Stimulated activated naive CD4-positive, alpha-beta T cell treated with Interleukin-2 at 50 U/mL for 16 hours (primary cell): ENCODE data around the gene CCDC138.

Source experiments
- DNase-seq: peaks from one replicate; lab custom pipeline; 2025; lab: John Stamatoyannopoulos, UW

CCDC138 gene

GRCh38 chr2:108829578-108830310, 43.2 kb downstream of the CCDC138 start:
- no peak for DNase-seq

GRCh38 chr2:108833219-108833618, 46.6 kb downstream of the CCDC138 start:
- no peak for DNase-seq

DNA sequence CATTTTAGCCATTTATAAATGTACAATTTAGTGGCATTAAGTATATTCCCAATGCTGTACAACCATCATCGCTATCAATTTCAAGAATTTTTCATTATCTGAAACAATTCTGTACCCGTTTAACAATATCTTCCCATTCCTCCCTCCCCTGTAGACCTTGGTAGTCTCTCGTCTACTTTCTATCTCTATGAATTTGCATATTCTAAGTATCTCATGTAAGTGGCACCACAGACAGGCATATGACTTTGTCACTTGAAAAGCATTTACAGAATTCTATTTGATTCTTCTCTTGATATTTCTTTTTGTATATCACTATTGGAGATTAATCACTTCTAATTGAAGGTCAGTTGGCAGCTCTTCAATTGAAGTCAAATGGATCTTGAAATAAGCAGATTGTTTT, 48.0 kb downstream of the CCDC138 start:
- DNase-seq, result no peak

DNA sequence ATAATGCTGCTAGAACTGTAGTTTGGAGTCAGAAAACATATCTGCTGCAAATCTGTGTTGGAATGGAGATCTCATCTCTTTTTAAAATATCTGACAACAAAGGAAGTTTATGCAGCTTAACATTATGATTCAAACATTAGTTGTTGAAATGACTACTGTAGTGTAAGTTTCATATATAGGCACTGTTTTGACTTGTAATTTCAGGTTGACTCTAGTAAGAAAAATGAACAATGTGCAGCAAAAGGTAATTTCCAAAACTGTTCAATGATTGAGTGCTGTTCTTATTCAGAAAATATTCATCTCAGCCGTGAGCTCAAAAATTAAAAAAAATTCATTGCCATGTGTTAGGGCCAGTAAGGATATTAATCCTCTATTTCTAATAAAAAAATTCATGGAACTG, 48.5 kb downstream of the CCDC138 start:
- DNase-seq, result no peak

DNA sequence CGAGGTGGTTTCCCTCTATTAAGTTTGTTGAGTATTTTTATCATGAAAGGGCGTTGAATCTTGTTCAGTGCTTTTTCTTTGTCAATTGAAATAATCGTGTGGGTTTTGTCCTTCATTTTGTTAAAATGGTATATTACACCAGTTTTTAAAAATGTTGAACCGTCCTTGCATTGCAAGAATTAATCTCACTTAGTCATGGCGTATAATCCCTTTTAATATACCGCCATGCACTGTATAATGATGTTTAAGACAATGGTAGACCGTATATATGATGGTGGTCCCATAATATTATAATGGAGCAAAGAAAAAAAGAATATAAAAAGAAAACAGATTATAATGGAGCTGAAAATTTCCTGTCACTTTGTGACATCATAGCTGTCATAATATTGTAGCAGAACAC, 50.6 kb downstream of the CCDC138 start:
- DNase-seq, result no peak

- no peak for DNase-seq
Observed at GRCh38 chr2:108841506-108841905, 54.9 kb downstream of the CCDC138 start.

GRCh38 chr2:108845923-108846322, 59.4 kb downstream of the CCDC138 start:
- no peak for DNase-seq

- DNase-seq, result no peak
Observed at GRCh38 chr2:108847000-108847399, 60.4 kb downstream of the CCDC138 start.

GRCh38 chr2:108852375-108852774, 65.8 kb downstream of the CCDC138 start:
- DNase-seq, result no peak

- no peak for DNase-seq
Observed at GRCh38 chr2:108853421-108853820, 66.8 kb downstream of the CCDC138 start.

GRCh38 chr2:108854484-108854883, 67.9 kb downstream of the CCDC138 start:
- DNase-seq, result no peak

DNA sequence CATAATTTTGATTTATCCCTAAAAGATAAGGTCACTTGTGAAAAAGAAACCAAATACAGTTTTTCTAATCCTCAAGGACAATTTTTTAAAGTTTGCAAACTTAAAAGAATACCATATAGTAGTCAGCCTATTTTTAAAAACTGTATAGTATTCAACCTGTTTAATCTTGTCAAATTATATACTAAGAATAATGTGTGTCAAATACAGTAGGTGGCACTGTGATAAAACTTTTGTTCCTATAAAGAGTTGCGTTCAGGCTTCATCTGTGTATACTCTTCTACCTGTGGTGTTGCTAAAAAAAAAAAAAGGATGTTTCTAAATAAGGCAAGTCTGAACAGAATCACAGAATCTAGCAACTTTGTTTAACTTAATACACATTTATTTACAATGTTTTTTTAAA, 68.6 kb downstream of the CCDC138 start:
- DNase-seq, result no peak

GRCh38 chr2:108858894-108859293, 72.3 kb downstream of the CCDC138 start:
- no peak for DNase-seq

DNA sequence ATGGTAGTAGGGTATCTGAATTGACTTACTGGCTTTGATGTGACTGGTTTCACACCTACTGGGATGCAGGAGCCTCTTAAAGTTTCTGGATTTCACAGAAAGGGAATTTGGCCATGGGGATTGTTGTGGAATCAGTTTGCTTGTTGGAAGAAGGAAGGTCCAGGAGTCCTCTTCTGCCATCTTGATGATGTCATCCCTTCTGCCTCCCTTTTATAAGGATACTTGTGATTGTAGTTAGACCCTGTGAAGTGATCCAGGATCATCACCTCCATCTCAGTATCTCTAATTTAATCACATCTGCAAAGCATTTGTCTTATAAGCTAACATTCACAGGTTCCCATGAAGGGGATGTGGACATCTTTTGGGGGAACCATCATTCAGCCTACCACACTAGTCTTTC, 79.5 kb downstream of the CCDC138 start:
- no peak for DNase-seq

DNA sequence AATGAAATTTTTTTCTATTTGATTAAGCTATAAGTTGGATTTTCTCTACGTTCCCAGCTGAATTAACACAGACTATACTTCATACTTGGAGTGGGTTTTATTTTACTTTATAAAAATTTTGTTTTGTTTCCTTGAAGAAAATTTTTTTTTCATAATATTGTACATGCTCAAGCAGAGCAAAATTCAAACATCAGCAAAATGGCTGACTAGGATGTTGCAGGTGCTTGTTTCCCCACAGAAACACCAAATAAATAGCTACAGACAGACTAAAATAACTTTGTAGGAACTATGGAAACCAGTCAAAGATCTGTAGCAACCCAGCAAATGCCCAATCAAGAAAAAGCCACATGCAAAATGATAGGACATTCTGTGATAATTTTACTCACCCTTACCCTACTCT, 82.3 kb downstream of the CCDC138 start:
- no peak for DNase-seq

GRCh38 chr2:108869542-108869941, 83.0 kb downstream of the CCDC138 start:
- DNase-seq, result no peak

- DNase-seq, result no peak
Observed at GRCh38 chr2:108870069-108870644, 83.6 kb downstream of the CCDC138 start.

GRCh38 chr2:108877506-108877905, 90.9 kb downstream of the CCDC138 start:
- DNase-seq, result no peak

DNA sequence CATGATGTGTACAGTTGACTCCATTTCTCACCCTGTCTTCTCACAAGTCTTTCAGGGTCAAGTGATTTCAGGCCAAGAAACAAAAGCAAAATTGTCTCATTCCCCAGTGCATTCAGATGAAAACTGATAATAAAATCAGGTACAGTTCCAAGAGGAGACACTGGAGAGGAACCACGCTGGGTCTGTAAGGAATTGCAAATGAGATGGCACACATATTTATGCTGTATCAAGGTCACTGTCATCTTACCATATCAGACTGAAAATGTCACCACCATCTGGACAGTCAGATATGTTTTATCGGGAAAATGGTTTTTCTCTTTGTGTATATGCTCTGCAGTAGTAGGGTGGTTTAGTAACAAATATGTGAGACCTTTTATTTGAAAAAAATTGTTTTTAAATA, 91.7 kb downstream of the CCDC138 start:
- DNase-seq, result no peak

DNA sequence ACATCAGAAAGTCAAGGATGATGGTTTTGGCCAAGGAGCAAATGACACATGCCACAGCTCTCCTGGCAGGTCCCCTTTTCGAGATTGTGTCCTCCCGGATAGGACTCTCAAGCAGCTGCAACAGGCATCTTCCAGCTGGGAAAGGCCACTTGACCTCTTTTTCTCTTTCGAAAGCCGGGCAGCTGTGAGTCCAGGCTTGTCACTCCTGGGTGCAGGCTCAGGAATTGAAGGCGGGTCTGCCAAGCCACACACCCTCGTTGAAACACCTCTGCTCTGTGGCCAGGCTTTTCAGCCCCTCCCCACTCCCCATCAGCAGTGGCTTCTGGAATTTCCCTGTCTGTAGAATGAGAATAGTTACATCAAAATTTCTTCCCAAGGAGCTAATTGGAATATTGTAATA, 98.0 kb downstream of the CCDC138 start:
- DNase-seq, result no peak

DNA sequence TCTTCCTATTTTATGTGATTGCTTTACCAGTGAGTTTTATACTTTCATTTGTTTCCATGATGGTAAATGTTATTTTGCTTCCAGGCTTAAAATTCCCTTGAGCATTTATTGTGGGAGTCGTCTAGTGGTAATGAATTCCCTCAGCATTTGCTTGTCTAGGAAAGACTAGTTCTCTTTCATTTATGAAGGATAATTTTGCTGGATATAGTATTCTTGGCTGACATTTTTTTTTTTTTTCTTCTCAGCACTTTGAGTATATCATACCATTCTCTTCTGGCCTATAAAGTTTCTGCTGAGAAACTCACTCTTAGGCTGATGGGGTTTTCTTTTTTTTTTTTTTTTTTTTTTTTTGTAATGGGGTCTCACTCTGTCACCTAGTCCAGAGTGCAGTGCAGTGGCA, 103.3 kb downstream of the CCDC138 start:
- DNase-seq, result no peak

DNA sequence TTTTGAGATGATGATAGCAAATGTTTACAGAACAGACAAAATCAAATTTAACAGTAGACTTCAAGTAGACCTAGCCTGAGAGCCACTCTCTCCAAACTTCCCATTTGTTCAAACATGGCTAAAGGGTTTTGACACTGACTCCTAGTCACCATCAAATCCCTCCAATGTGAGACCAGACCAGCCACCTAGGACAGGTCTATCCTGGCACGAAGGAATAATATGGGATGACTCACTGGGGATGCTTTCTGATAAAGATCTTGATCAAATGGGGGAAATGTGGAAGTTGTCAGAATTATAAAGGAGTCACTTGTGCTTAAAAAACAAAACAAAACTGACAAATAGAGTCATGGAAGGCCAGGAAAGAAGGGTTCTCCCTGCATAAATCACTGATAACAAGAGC, 106.7 kb downstream of the CCDC138 start:
- no peak for DNase-seq

GRCh38 chr2:108894766-108895165, 108.2 kb downstream of the CCDC138 start:
- no peak for DNase-seq

DNA sequence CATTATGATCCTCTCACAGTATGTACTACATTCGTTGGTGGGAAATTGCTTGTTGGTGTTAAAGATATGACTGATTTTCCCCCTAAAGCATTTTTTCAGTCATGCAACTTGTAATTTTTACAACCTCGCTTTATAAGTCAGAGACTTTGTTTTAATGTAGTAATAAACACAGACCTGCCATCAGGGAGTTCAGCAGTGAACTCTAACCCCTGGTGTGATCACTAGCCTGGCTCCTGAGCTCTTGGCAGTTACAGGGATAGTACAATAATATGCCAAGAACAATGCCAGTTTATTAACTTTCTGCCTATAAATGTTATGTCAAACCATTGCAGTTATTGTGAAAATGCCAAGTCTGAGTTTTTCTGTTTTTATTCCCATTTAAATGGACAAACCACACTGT, 108.6 kb downstream of the CCDC138 start:
- DNase-seq, result no peak
